Loucy (cell line): ENCODE measurements around the gene KRT31.

Experiments used
- H2AFZ ChIP-seq: fragments of 200-600 bp; sonication (generic); 2 replicates; pipeline ENCODE4 v1.6.0; 2016; ENCODE audit warnings: antibody characterized with exemption, mild to moderate bottlenecking, low read length, moderate library complexity
- H3F3A ChIP-seq: fragments of 200-600 bp; 2 replicates; pipeline ENCODE4 v1.6.0; 2016; ENCODE audit warnings: antibody characterized with exemption, low read depth, mild to moderate bottlenecking
- H3K27me3 ChIP-seq: fragments of 200-600 bp; sonication (generic); 2 replicates; pipeline ENCODE4 v1.6.1; 2014; ENCODE audit warnings: low read length, mild to moderate bottlenecking; ENCODE audit not compliant: insufficient read depth, poor library complexity, severe bottlenecking
- H3K36me3 ChIP-seq: fragments of 200-600 bp; sonication (generic); 2 replicates; pipeline ENCODE4 v1.6.1; 2016; ENCODE audit warnings: low read length; ENCODE audit not compliant: insufficient read depth
- H3K4me1 ChIP-seq: fragments of 200-600 bp; sonication (generic); 2 replicates; pipeline ENCODE4 v1.5.1; 2014; ENCODE audit warnings: low read length, mild to moderate bottlenecking; ENCODE audit not compliant: insufficient read depth, poor library complexity, severe bottlenecking
- H3K4me2 ChIP-seq: fragments of 200-600 bp; sonication (generic); 2 replicates; pipeline ENCODE4 v1.6.0; 2014; ENCODE audit warnings: antibody characterized with exemption, low read length, low read depth, mild to moderate bottlenecking; ENCODE audit not compliant: poor library complexity, severe bottlenecking
- H3K4me3 ChIP-seq: fragments of 200-600 bp; sonication (generic); 2 replicates; pipeline ENCODE4 v1.5.1; 2014; ENCODE audit warnings: low read length, mild to moderate bottlenecking, mixed read lengths; ENCODE audit not compliant: poor library complexity, severe bottlenecking
- H3K79me2 ChIP-seq: fragments of 200-600 bp; sonication (generic); 2 replicates; pipeline ENCODE4 v1.6.1; 2014; ENCODE audit warnings: low read length; ENCODE audit not compliant: insufficient read depth
- H3K9ac ChIP-seq: fragments of 200-600 bp; sonication (generic); 2 replicates; pipeline ENCODE4 v1.6.0; 2014; ENCODE audit warnings: mild to moderate bottlenecking, low read depth, low read length, moderate library complexity; ENCODE audit not compliant: poor library complexity, severe bottlenecking
- H3K9me2 ChIP-seq: fragments of 200-600 bp; sonication (generic); replicated peaks from 2 replicates; pipeline ENCODE4 v1.6.1; 2016; ENCODE audit warnings: low read depth, low read length, mixed read lengths
- H3K9me3 ChIP-seq: fragments of 200-600 bp; sonication (generic); 2 replicates; pipeline ENCODE4 v1.6.1; 2014; ENCODE audit warnings: mild to moderate bottlenecking, antibody characterized with exemption, low read length, low read depth; ENCODE audit not compliant: insufficient read depth
- H4K20me1 ChIP-seq: fragments of 200-600 bp; sonication (generic); 2 replicates; pipeline ENCODE4 v1.6.0; 2014; ENCODE audit warnings: antibody characterized with exemption, low read length, mild to moderate bottlenecking; ENCODE audit not compliant: insufficient read depth, poor library complexity, severe bottlenecking
- EZH2phosphoT487 ChIP-seq: fragments of 200-600 bp; IDR thresholded peaks from 2 replicates; pipeline ENCODE4 v1.6.1; 2018; ENCODE audit warnings: antibody characterized with exemption, mild to moderate bottlenecking, moderate library complexity, borderline replicate concordance
- TF ChIP-seq, protein P1 (sequence below): fragments of 200-600 bp; sonication (generic); conservative IDR thresholded peaks from 2 replicates; pipeline ENCODE4 v1.5.1; 2014; ENCODE audit warnings: mild to moderate bottlenecking, antibody characterized with exemption, low read length

The KRT31 gene

DNA sequence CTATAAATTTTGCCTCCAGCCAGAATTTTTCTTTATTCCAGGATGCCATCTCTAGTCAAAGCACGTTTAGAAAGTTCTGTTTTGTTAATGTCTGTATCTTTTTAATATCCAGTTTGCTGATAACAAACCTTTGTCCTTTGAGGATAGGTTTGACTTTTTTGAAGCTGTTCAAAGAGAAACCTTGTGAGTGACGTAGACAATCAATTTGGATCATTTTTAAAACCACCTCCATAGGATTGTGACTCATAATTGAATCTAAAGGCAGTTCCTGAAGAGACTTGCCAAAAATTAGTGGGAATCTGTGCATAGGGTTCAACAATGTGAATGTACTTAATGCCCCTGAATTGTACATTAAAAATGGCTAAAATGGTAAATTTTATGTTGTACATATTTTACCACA, 5.9 kb downstream of the KRT31 start:
- Histone ChIP-seq H3K9me3 (peaks cover 3% of the 10 kb centered on the region; the same call in 1 of the 2 replicates), H3K9ac (no peak overlapping the region), H3K4me2 (no peak overlapping the region), H3K4me3 (no peak overlapping the region), H2AFZ (no peak overlapping the region), H3K4me1 (no peaks in the 10 kb centered on the region), H3K79me2 (no peaks in the 10 kb centered on the region), H3K9me2 (no peaks in the 10 kb centered on the region), H3K27me3 (no peaks in the 10 kb centered on the region), H3K36me3 (no peaks in the 10 kb centered on the region), H4K20me1 (no peaks in the 10 kb centered on the region), H3F3A (no peaks in the 10 kb centered on the region)
- no peak for TF ChIP-seq EZH2phosphoT487
- TF ChIP-seq, protein P1, sequence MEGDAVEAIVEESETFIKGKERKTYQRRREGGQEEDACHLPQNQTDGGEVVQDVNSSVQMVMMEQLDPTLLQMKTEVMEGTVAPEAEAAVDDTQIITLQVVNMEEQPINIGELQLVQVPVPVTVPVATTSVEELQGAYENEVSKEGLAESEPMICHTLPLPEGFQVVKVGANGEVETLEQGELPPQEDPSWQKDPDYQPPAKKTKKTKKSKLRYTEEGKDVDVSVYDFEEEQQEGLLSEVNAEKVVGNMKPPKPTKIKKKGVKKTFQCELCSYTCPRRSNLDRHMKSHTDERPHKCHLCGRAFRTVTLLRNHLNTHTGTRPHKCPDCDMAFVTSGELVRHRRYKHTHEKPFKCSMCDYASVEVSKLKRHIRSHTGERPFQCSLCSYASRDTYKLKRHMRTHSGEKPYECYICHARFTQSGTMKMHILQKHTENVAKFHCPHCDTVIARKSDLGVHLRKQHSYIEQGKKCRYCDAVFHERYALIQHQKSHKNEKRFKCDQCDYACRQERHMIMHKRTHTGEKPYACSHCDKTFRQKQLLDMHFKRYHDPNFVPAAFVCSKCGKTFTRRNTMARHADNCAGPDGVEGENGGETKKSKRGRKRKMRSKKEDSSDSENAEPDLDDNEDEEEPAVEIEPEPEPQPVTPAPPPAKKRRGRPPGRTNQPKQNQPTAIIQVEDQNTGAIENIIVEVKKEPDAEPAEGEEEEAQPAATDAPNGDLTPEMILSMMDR = no peak

- Histone ChIP-seq H3K4me1 (no peaks in the 10 kb centered on the region), H3K4me3 (no peak overlapping the region), H3F3A (no peaks in the 10 kb centered on the region), H4K20me1 (no peaks in the 10 kb centered on the region), H3K9ac (no peak overlapping the region), H3K9me2 (no peaks in the 10 kb centered on the region), H3K9me3 (peaks cover 6% of the 10 kb centered on the region; the same call in 1 of the 2 replicates), H3K36me3 (no peaks in the 10 kb centered on the region), H3K79me2 (no peaks in the 10 kb centered on the region), H3K27me3 (no peaks in the 10 kb centered on the region), H3K4me2 (no peak overlapping the region), H2AFZ (no peak overlapping the region)
- TF ChIP-seq EZH2phosphoT487 = no peak
- TF ChIP-seq, protein P1 = no peak
These were observed 6.9 kb downstream of the KRT31 start for GRCh38 chr17:41390411-41390938.

DNA sequence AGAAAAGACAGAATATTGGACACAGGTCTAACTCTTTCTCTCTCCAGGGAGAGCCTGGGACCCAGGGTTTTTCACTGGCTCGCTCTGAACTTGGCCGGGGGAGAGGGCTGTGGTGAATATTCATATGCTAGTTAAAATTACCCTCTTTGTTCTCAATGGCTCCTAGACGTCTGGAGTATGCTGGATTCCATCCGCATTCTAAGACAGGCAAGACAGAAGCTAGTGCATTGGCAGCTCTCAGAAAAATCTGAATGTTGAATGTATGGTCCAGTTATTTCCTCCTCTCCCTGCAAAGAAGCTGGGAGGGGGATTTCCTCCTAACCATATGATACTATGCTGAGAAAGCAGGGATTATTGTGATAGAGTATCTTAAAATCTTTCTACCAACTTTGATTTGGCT, 9.7 kb downstream of the KRT31 start:
- Histone ChIP-seq H2AFZ (no peak overlapping the region), H3K36me3 (no peaks in the 10 kb centered on the region), H3K4me2 (no peak overlapping the region), H3K4me1 (no peaks in the 10 kb centered on the region), H3K9me2 (no peaks in the 10 kb centered on the region), H3K9me3 (peaks cover 6% of the 10 kb centered on the region; the same call in 1 of the 2 replicates), H3K9ac (no peak overlapping the region), H4K20me1 (no peaks in the 10 kb centered on the region), H3K27me3 (no peaks in the 10 kb centered on the region), H3K79me2 (no peaks in the 10 kb centered on the region), H3K4me3 (no peak overlapping the region), H3F3A (no peaks in the 10 kb centered on the region)
- TF ChIP-seq EZH2phosphoT487 = no peak
- TF ChIP-seq, protein P1 = no peak
